Endothelial cell (in vitro differentiated cells): ENCODE measurements around the gene LNX1. TPM values are rescaled to one million over a fixed set of nuclear protein-coding genes. Genes with fewer than 3 reads are reported as not detected.
"Not testable (repeated sequence)": the region's sequence is repeated elsewhere in the genome, so short reads cannot be mapped to it uniquely, and the experiment has no call there.

Source experiments
- DNase-seq: peaks from one replicate; pipeline ENCODE4 v3.0.0; 2021; ENCODE audit warnings: low spot score
- H3K27ac Mint-ChIP-seq: one replicate; pipeline ENCODE4 v1.8.0; 2021; ENCODE audit warnings: mixed read lengths, inconsistent platforms; ENCODE audit not compliant: unreplicated experiment
- H3K27me3 Mint-ChIP-seq: one replicate; pipeline ENCODE4 v1.8.0; 2021; ENCODE audit warnings: mild to moderate bottlenecking, moderate library complexity, mixed read lengths, inconsistent platforms; ENCODE audit not compliant: unreplicated experiment
- H3K36me3 Mint-ChIP-seq: one replicate; pipeline ENCODE4 v1.8.0; 2021; ENCODE audit warnings: mild to moderate bottlenecking, low read depth, mixed read lengths, inconsistent platforms; ENCODE audit not compliant: unreplicated experiment
- H3K4me1 Mint-ChIP-seq: one replicate; pipeline ENCODE4 v1.8.0; 2021; ENCODE audit warnings: mild to moderate bottlenecking, mixed read lengths, inconsistent platforms; ENCODE audit not compliant: unreplicated experiment
- H3K4me3 Mint-ChIP-seq: one replicate; pipeline ENCODE4 v1.8.0; 2021; ENCODE audit warnings: mild to moderate bottlenecking, mixed read lengths, inconsistent platforms; ENCODE audit not compliant: unreplicated experiment
- H3K9me3 Mint-ChIP-seq: one replicate; pipeline ENCODE4 v1.8.0; 2021; ENCODE audit warnings: mixed read lengths, inconsistent platforms; ENCODE audit not compliant: unreplicated experiment
- total RNA-seq: library from RNA; stranded (reverse); fragmentation: NEBNext Ultra II Directional; extraction: Animal tissue kit (Norgen Biotek cat#: 25700); gene quantifications from one replicate; pipeline ENCODE4 v1.2.1, GENCODE V29; 2021; ENCODE audit not compliant: unreplicated experiment
- TF ChIP-seq, protein P1 (sequence below): fragments of 200-600 bp; sonication (generic); IDR thresholded peaks from one replicate; pipeline ENCODE4 v1.5.0; 2021; ENCODE audit warnings: antibody characterized with exemption; ENCODE audit not compliant: unreplicated experiment

LNX1 gene
- total RNA-seq, 1 donor from 2014 or later: 25.7 TPM

DNA sequence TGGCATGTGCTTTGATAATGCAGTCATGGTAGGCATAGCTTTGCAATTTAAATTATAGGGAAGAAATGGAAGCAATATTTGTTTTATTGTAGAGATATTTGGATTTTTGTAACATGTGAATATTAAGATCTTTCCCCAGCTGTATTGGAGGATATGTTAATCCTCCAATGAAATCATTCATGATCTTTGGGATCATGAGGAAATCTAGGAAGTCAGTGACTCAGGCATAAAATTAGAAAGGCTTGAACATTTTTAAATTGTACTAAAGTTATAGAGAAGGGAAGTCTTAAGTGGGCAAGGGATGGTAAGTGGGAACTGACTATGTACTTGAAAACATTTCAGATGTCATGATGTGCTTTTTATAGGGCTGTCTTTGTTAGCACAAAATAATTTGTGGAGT is 167.0 kb downstream of the LNX1 start:
- Mint-ChIP-seq H3K4me3 (no peak overlapping the region), H3K27ac (no peak overlapping the region), H3K9me3 (no peaks in the 10 kb centered on the region), H3K27me3 (no peaks in the 10 kb centered on the region), H3K36me3 (peaks cover 5% of the 10 kb centered on the region), H3K4me1 (no peaks in the 10 kb centered on the region)
- DNase-seq: no peak
- TF ChIP-seq, protein P1, sequence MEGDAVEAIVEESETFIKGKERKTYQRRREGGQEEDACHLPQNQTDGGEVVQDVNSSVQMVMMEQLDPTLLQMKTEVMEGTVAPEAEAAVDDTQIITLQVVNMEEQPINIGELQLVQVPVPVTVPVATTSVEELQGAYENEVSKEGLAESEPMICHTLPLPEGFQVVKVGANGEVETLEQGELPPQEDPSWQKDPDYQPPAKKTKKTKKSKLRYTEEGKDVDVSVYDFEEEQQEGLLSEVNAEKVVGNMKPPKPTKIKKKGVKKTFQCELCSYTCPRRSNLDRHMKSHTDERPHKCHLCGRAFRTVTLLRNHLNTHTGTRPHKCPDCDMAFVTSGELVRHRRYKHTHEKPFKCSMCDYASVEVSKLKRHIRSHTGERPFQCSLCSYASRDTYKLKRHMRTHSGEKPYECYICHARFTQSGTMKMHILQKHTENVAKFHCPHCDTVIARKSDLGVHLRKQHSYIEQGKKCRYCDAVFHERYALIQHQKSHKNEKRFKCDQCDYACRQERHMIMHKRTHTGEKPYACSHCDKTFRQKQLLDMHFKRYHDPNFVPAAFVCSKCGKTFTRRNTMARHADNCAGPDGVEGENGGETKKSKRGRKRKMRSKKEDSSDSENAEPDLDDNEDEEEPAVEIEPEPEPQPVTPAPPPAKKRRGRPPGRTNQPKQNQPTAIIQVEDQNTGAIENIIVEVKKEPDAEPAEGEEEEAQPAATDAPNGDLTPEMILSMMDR: no peak

DNA sequence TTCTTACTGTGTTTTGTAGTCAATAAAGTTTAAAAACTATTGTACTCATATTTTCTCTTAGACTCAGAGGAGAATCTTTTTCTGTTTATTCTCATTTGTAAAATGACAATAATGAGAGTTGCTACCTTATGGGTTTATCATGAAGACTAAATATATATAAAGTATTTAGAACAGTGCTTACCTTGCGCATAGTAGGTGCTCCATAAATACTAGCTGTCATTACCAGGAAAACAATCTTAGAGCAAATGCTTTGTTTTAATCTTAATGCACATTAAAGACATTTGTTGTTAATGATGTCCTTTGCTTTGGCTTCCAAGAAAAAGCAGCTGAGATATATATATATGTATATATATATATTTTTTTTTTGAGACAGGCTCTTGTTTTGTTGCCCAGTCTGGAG is 168.9 kb downstream of the LNX1 start:
- H3K4me3 Mint-ChIP-seq: no peak overlapping the region
- no peaks in the 10 kb centered on the region for H3K9me3 Mint-ChIP-seq
- H3K36me3 Mint-ChIP-seq: no peaks in the 10 kb centered on the region
- no peaks in the 10 kb centered on the region for H3K4me1 Mint-ChIP-seq
- no peak for DNase-seq
- TF ChIP-seq, protein P1: no peak
- H3K27ac Mint-ChIP-seq: no peak overlapping the region
- H3K27me3 Mint-ChIP-seq: no peaks in the 10 kb centered on the region

DNA sequence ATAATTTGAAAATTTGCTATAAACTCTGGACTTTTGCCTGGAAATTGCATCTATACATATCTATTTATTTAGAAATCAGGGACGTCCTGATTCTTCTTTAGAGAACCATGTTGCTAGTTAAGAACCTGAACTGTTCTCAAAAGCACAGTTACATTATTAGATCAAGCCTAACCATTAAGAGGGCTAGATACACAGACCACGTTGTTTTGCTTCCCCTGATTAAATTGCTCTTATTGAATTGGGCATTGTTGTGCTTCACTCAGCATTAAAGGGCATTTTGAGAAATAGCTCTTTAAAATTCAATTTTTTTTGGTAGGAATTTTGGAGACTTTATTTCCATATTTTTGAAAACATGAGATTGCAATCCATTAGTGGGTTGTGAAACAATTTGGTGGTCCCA is 169.5 kb downstream of the LNX1 start:
- TF ChIP-seq, protein P1: no peak
- no peaks in the 10 kb centered on the region for H3K4me1 Mint-ChIP-seq
- no peak for DNase-seq
- no peak overlapping the region for H3K4me3 Mint-ChIP-seq
- no peak overlapping the region for H3K27ac Mint-ChIP-seq
- no peaks in the 10 kb centered on the region for H3K27me3 Mint-ChIP-seq
- H3K9me3 Mint-ChIP-seq: no peaks in the 10 kb centered on the region
- H3K36me3 Mint-ChIP-seq: no peaks in the 10 kb centered on the region

DNA sequence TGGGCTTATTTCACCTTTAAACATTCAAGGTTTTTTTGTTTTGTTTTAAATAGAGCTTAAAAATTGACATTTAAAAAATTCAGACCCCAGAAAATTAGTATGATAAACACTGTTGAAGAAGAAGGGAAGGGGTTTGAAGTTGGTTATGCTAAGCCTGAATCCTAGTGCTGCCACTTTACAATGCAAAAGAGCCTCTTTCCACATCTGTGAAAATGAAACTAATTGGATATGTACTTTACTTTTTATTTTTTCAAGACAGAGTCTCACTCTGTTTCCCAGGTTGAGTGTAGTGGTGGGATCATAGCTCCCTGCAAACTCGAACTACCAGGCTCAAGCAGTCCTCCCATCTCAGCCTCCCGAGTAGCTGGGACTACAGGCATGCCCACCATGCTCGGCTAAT is 172.1 kb downstream of the LNX1 start:
- no peaks in the 10 kb centered on the region for H3K4me1 Mint-ChIP-seq
- TF ChIP-seq, protein P1: no peak
- no peak overlapping the region for H3K27ac Mint-ChIP-seq
- no peak overlapping the region for H3K4me3 Mint-ChIP-seq
- H3K9me3 Mint-ChIP-seq: no peaks in the 10 kb centered on the region
- no peaks in the 10 kb centered on the region for H3K36me3 Mint-ChIP-seq
- DNase-seq: no peak
- H3K27me3 Mint-ChIP-seq: no peaks in the 10 kb centered on the region

DNA sequence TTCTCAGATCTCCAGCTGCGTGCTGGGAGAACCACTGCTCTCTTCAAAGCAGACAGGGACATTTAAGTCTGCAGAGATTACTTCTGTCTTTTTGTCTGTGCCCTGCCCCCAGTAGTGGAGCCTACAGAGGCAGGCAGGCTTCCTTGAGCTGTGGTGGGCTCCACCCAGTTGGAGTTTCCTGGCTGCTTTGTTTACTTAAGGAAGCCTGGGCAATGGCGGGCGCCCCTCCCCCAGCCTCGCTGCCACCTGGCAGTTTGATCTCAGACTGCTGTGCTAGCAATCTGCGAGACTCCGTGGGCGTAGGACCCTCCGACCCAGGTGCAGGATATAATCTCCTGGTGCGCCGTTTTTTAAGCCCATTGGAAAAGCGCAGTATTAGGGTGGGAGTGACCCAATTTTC is 181.8 kb downstream of the LNX1 start:
- not testable (repeated sequence) for H3K27me3 Mint-ChIP-seq, H3K4me3 Mint-ChIP-seq, DNase-seq, H3K4me1 Mint-ChIP-seq, H3K27ac Mint-ChIP-seq, H3K9me3 Mint-ChIP-seq
- peaks cover 40% of the 10 kb centered on the region for H3K36me3 Mint-ChIP-seq

Other genes starting within 250 kb of the LNX1 start
- 13.6 TPM for gene SCFD2, start 225.4 kb downstream of the LNX1 start, total RNA-seq
- gene FIP1L1, start 213.8 kb downstream of the LNX1 start, total RNA-seq: 55.6 TPM